ENCODE measurements around the gene MRPS15. TPM values are rescaled to one million over a fixed set of nuclear protein-coding genes. Genes with fewer than 3 reads are reported as not detected.
A peak's percentile ranks its signal among the peaks of the same experiment; 100 is the strongest.

MRPS15 gene
- total RNA-seq, 1 experiment from 2014 or later = 213 TPM

DNA sequence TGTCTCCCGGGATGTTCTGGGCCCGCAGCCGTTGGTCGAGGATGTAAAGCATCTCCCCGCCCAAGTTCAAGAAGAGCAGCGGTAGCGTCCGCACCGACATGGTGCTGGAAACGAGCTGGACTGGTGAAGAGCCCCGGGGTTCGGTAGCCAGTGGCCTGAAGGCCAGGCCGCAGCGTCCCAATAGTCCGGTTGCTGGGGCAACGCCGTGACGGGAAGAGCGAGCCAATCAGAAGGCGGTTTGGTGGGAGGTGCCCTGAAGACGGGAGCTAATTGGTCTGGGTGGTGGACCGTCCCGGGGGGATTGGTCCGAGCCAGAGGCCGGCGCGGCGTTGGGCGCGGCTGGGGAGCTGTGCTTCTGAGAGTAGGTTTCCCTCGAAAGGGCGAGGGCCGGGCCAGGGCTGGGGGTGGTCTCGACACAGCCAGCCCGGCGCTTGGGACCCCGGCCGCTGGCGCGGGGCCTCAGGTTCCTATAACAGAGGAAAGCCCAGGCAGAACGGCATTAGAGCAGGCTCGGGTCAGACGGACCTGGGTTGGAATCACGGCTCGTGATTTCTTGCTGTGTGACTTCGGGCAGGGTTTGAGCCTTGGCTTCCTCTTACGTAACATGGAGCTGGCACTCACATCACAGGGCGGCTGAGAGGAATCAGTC, 13.8 kb downstream of the MRPS15 start, which contains the start of gene OSCP1:
OSCP1 (minus strand) TSS at position 182 of the 649 bp plus-strand sequence; CDS start at position 100, 82 bp downstream.
- Histone ChIP-seq H3K9me3 (ENCODE audit: low read length) (no peaks in the 10 kb centered on the region), H3F3A (ENCODE audit: low read length, unreplicated experiment) (no peaks in the 10 kb centered on the region), H3K36me3 (ENCODE audit: low read depth, low read length) (peaks cover 10% of the 10 kb centered on the region), H3K79me2 (ENCODE audit: low read length) (no peaks in the 10 kb centered on the region), H3K27me3 (ENCODE audit: low read length) (no peaks in the 10 kb centered on the region), H3K9ac (ENCODE audit: low read length) (peak within 1 kb of the TSS; percentile 74), H3K27ac (ENCODE audit: low read length) (peak within 1 kb of the TSS; percentile 47), H3K4me3 (ENCODE audit: low read length) (peak within 1 kb of the TSS; percentile 71), H2AFZ (ENCODE audit: low read length) (peak within 1 kb of the TSS; percentile 98), H4K20me1 (ENCODE audit: low read length) (no peaks in the 10 kb centered on the region), H3K4me2 (ENCODE audit: low read length) (peak within 1 kb of the TSS; percentile 91), H3K9me2 (replicated peaks; ENCODE audit: low read length) (no peaks in the 10 kb centered on the region), H3K4me1 (ENCODE audit: insufficient read depth, low read length) (peaks cover 10% of the 10 kb centered on the region)
- CTCF ChIA-PET = interaction anchor here (0.6 kb wide), 2 partner anchors 42 to 107 kb away, joined by 3 read pairs; no protein-coding TSS in a partner anchor
- DNase-seq = peak; percentile 95
- intact Hi-C loops (cut with micrococcal nuclease) = loop anchor here (1.0 kb wide), 1 partner anchor 64 kb away; no protein-coding TSS in a partner anchor
- peak; percentile 96 for ATAC-seq
- TF ChIP-seq, protein P1, sequence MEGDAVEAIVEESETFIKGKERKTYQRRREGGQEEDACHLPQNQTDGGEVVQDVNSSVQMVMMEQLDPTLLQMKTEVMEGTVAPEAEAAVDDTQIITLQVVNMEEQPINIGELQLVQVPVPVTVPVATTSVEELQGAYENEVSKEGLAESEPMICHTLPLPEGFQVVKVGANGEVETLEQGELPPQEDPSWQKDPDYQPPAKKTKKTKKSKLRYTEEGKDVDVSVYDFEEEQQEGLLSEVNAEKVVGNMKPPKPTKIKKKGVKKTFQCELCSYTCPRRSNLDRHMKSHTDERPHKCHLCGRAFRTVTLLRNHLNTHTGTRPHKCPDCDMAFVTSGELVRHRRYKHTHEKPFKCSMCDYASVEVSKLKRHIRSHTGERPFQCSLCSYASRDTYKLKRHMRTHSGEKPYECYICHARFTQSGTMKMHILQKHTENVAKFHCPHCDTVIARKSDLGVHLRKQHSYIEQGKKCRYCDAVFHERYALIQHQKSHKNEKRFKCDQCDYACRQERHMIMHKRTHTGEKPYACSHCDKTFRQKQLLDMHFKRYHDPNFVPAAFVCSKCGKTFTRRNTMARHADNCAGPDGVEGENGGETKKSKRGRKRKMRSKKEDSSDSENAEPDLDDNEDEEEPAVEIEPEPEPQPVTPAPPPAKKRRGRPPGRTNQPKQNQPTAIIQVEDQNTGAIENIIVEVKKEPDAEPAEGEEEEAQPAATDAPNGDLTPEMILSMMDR (conservative IDR thresholded peaks at IDR 0.05; ENCODE audit: low read depth, low read length) = no peak
- TF ChIP-seq EZH2phosphoT487 (IDR thresholded peaks at IDR 0.05; ENCODE audit: borderline replicate concordance, low read length) (no peak), EZH2 (IDR thresholded peaks at IDR 0.05; ENCODE audit: low read length, unreplicated experiment) (no peak)
- POLR2A ChIA-PET (ENCODE audit: unreplicated experiment) = interaction anchor here (0.6 kb wide), 4 partner anchors 19 to 880 kb away, joined by 3 to 4 read pairs (median 3); no protein-coding TSS in a partner anchor
- BruUV-seq (replicated peaks) = no TSS peak

DNA sequence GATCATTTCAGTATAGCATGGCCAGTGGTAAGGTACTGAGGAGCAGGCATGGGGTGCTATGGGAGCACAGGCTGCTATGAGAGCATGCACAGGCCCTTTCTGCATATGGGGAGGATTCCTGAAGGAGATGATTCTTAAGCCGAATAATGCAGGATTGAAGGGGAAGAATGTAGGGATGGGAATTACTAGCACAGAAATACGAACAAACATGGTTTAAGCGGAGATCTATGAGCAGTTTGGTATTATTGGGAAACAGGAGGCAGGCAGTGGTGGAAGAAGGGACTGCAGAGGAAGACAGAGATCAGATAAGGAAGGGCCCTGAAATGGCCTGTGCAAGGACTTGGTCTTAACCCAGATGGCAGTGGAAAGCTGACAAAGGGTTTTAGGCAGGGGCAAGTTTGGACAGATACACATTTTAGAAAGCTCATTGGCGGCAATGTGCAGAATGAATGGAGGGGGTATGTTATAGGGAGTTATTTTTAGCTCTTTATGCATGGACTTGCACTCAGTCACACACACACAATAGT, 15.6 kb downstream of the MRPS15 start:
- Histone ChIP-seq H2AFZ (ENCODE audit: low read length) (no peak overlapping the region), H3K9me3 (ENCODE audit: low read length) (no peaks in the 10 kb centered on the region), H3K27ac (ENCODE audit: low read length) (no peak overlapping the region), H4K20me1 (ENCODE audit: low read length) (no peaks in the 10 kb centered on the region), H3K36me3 (ENCODE audit: low read depth, low read length) (no peaks in the 10 kb centered on the region), H3K4me3 (ENCODE audit: low read length) (no peak overlapping the region), H3F3A (ENCODE audit: low read length, unreplicated experiment) (no peaks in the 10 kb centered on the region), H3K27me3 (ENCODE audit: low read length) (no peaks in the 10 kb centered on the region), H3K4me1 (ENCODE audit: insufficient read depth, low read length) (peaks cover 10% of the 10 kb centered on the region), H3K9me2 (replicated peaks; ENCODE audit: low read length) (no peaks in the 10 kb centered on the region), H3K4me2 (ENCODE audit: low read length) (no peak overlapping the region), H3K79me2 (ENCODE audit: low read length) (no peaks in the 10 kb centered on the region), H3K9ac (ENCODE audit: low read length) (no peak overlapping the region)
- CTCF ChIA-PET = no interaction called here
- TF ChIP-seq EZH2phosphoT487 (IDR thresholded peaks at IDR 0.05; ENCODE audit: borderline replicate concordance, low read length) = no peak
- TF ChIP-seq, protein P1 (conservative IDR thresholded peaks at IDR 0.05; ENCODE audit: low read depth, low read length) = no peak
- no peak for TF ChIP-seq EZH2 (IDR thresholded peaks at IDR 0.05; ENCODE audit: low read length, unreplicated experiment)
- POLR2A ChIA-PET (ENCODE audit: unreplicated experiment) = no interaction called here
- intact Hi-C loops (cut with micrococcal nuclease) = no loop called here
- no TSS peak for BruUV-seq (replicated peaks)
- no peak for DNase-seq
- no peak for ATAC-seq

DNA sequence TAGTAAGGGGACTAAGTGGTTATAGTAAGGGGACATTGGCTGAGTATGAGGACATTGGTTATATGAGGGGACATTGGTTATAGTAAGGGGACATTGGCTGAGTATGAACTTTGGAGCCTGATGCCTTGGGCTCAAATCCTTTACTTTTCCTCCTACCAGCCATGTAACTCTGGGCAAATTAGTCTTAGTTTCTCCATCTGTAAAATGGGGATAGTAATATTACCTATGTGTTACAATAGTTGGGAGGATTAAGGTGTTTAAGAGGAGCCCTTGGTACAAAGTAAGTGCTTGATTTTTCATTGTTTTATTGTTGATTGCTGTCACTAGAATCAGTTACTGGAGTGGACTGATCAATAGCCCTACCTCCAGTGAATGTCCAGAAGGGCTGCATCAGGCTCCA, 16.7 kb downstream of the MRPS15 start:
- intact Hi-C loops (cut with micrococcal nuclease) = no loop called here
- Histone ChIP-seq H3K79me2 (ENCODE audit: low read length) (no peaks in the 10 kb centered on the region), H3K9ac (ENCODE audit: low read length) (no peak overlapping the region), H3F3A (ENCODE audit: low read length, unreplicated experiment) (no peaks in the 10 kb centered on the region), H3K4me3 (ENCODE audit: low read length) (no peak overlapping the region), H2AFZ (ENCODE audit: low read length) (no peak overlapping the region), H3K27ac (ENCODE audit: low read length) (no peak overlapping the region), H3K9me3 (ENCODE audit: low read length) (no peaks in the 10 kb centered on the region), H4K20me1 (ENCODE audit: low read length) (no peaks in the 10 kb centered on the region), H3K4me2 (ENCODE audit: low read length) (no peak overlapping the region), H3K27me3 (ENCODE audit: low read length) (no peaks in the 10 kb centered on the region), H3K4me1 (ENCODE audit: insufficient read depth, low read length) (peaks cover 10% of the 10 kb centered on the region), H3K36me3 (ENCODE audit: low read depth, low read length) (no peaks in the 10 kb centered on the region), H3K9me2 (replicated peaks; ENCODE audit: low read length) (no peaks in the 10 kb centered on the region)
- ATAC-seq (no peak), DNase-seq (no peak)
- ChIA-PET CTCF (no interaction called here), POLR2A (ENCODE audit: unreplicated experiment) (no interaction called here)
- BruUV-seq (replicated peaks) = no TSS peak
- TF ChIP-seq EZH2phosphoT487 (IDR thresholded peaks at IDR 0.05; ENCODE audit: borderline replicate concordance, low read length) = no peak
- TF ChIP-seq, protein P1 (conservative IDR thresholded peaks at IDR 0.05; ENCODE audit: low read depth, low read length) = no peak
- no peak for TF ChIP-seq EZH2 (IDR thresholded peaks at IDR 0.05; ENCODE audit: low read length, unreplicated experiment)
